ENCODE data around the gene RRP36. TPM values are rescaled to one million over a fixed set of nuclear protein-coding genes. Genes with fewer than 3 reads are reported as not detected.

RRP36 gene
- total and polyA plus RNA-seq, 9 of the 15 experiments (the other 6 are each of a cell fraction or from before 2014, with no cell fraction given): 27.6 to 150 (median 114) TPM

DNA sequence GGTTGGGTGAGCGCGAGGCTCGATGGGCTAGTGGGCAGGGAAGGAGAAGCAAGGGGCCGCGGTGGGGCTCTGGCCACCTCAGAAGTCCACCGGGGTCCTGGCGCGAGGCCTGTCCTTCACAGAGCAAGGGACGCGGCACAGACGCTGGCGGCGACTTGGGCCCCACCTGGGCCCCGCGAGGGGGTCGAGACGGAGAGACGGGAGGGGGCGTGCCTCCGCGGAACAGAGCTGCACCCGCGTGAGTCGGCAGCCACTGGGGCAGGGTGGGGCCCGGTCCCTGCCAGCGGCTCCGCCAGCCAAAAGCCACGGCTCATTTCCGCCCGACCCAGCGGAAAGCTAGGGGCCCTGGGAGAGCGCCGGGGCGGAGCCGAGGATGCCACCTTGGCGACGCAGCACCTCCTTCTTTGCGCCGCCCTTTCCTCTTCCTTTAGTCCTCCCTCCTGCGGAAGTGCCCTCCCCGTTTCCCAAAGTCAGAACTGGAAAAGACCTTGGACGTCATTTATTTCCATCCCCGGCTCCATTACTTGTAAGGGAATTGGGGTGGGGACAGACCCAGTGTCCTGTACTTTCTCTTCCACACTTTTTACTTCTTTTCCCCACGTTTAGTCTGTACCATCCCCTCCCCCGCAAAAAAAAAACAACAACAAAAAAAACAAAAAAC lies 32.3 kb downstream of the RRP36 start, which contains the start of gene CUL7 (continued):
- TF ChIP-seq, protein P1, sequence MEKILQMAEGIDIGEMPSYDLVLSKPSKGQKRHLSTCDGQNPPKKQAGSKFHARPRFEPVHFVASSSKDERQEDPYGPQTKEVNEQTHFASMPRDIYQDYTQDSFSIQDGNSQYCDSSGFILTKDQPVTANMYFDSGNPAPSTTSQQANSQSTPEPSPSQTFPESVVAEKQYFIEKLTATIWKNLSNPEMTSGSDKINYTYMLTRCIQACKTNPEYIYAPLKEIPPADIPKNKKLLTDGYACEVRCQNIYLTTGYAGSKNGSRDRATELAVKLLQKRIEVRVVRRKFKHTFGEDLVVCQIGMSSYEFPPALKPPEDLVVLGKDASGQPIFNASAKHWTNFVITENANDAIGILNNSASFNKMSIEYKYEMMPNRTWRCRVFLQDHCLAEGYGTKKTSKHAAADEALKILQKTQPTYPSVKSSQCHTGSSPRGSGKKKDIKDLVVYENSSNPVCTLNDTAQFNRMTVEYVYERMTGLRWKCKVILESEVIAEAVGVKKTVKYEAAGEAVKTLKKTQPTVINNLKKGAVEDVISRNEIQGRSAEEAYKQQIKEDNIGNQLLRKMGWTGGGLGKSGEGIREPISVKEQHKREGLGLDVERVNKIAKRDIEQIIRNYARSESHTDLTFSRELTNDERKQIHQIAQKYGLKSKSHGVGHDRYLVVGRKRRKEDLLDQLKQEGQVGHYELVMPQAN (IDR thresholded peaks at IDR 0.05; ENCODE audit: borderline replicate concordance): peak; percentile 78
- TF ChIP-seq, protein P2, sequence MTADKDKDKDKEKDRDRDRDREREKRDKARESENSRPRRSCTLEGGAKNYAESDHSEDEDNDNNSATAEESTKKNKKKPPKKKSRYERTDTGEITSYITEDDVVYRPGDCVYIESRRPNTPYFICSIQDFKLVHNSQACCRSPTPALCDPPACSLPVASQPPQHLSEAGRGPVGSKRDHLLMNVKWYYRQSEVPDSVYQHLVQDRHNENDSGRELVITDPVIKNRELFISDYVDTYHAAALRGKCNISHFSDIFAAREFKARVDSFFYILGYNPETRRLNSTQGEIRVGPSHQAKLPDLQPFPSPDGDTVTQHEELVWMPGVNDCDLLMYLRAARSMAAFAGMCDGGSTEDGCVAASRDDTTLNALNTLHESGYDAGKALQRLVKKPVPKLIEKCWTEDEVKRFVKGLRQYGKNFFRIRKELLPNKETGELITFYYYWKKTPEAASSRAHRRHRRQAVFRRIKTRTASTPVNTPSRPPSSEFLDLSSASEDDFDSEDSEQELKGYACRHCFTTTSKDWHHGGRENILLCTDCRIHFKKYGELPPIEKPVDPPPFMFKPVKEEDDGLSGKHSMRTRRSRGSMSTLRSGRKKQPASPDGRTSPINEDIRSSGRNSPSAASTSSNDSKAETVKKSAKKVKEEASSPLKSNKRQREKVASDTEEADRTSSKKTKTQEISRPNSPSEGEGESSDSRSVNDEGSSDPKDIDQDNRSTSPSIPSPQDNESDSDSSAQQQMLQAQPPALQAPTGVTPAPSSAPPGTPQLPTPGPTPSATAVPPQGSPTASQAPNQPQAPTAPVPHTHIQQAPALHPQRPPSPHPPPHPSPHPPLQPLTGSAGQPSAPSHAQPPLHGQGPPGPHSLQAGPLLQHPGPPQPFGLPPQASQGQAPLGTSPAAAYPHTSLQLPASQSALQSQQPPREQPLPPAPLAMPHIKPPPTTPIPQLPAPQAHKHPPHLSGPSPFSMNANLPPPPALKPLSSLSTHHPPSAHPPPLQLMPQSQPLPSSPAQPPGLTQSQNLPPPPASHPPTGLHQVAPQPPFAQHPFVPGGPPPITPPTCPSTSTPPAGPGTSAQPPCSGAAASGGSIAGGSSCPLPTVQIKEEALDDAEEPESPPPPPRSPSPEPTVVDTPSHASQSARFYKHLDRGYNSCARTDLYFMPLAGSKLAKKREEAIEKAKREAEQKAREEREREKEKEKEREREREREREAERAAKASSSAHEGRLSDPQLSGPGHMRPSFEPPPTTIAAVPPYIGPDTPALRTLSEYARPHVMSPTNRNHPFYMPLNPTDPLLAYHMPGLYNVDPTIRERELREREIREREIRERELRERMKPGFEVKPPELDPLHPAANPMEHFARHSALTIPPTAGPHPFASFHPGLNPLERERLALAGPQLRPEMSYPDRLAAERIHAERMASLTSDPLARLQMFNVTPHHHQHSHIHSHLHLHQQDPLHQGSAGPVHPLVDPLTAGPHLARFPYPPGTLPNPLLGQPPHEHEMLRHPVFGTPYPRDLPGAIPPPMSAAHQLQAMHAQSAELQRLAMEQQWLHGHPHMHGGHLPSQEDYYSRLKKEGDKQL (CRISPR knock-in tag; IDR thresholded peaks at IDR 0.05; ENCODE audit: borderline replicate concordance): no peak
- peak; percentile 63 for TF ChIP-seq JUNB (CRISPR knock-in tag; conservative IDR thresholded peaks at IDR 0.05)
- TF ChIP-seq FOXJ3 (CRISPR knock-in tag; IDR thresholded peaks at IDR 0.05): no peak
- no peak for TF ChIP-seq BDP1 (IDR thresholded peaks at IDR 0.05; ENCODE audit: insufficient read depth, insufficient read length)
- TF ChIP-seq TBL1XR1 (IDR thresholded peaks at IDR 0.05; ENCODE audit: low read length in 2 of 2): peak in 1 of 2 experiments; percentile 57; a peak in 2 of 4 replicates
- TF ChIP-seq ZNF444 (CRISPR knock-in tag; IDR thresholded peaks at IDR 0.05): peak; percentile 78; the same call in 1 of the 2 replicates
- peak; percentile 88; the same call in 1 of the 2 replicates for TF ChIP-seq ZNF695 (CRISPR knock-in tag; IDR thresholded peaks at IDR 0.05)
- 0 out of 2 replicates have a peak, but pooled peaks have one; percentile 54 for TF ChIP-seq ZNF76 (CRISPR knock-in tag; IDR thresholded peaks at IDR 0.05; ENCODE audit: borderline replicate concordance)
- TF ChIP-seq, protein P3, sequence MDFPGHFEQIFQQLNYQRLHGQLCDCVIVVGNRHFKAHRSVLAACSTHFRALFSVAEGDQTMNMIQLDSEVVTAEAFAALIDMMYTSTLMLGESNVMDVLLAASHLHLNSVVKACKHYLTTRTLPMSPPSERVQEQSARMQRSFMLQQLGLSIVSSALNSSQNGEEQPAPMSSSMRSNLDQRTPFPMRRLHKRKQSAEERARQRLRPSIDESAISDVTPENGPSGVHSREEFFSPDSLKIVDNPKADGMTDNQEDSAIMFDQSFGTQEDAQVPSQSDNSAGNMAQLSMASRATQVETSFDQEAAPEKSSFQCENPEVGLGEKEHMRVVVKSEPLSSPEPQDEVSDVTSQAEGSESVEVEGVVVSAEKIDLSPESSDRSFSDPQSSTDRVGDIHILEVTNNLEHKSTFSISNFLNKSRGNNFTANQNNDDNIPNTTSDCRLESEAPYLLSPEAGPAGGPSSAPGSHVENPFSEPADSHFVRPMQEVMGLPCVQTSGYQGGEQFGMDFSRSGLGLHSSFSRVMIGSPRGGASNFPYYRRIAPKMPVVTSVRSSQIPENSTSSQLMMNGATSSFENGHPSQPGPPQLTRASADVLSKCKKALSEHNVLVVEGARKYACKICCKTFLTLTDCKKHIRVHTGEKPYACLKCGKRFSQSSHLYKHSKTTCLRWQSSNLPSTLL (IDR thresholded peaks at IDR 0.05): peak; percentile 92
- TF ChIP-seq, protein P4, sequence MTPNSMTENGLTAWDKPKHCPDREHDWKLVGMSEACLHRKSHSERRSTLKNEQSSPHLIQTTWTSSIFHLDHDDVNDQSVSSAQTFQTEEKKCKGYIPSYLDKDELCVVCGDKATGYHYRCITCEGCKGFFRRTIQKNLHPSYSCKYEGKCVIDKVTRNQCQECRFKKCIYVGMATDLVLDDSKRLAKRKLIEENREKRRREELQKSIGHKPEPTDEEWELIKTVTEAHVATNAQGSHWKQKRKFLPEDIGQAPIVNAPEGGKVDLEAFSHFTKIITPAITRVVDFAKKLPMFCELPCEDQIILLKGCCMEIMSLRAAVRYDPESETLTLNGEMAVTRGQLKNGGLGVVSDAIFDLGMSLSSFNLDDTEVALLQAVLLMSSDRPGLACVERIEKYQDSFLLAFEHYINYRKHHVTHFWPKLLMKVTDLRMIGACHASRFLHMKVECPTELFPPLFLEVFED (CRISPR knock-in tag; conservative IDR thresholded peaks at IDR 0.05): peak; percentile 98
- TF ChIP-seq RBM22 (IDR thresholded peaks at IDR 0.05; ENCODE audit: low read depth, low read length, poor library complexity, severe bottlenecking): peak; percentile 88
- no peak for TF ChIP-seq PPARD (CRISPR knock-in tag; IDR thresholded peaks at IDR 0.05)
- peak; percentile 76; the same call in 1 of the 2 replicates for TF ChIP-seq RFX1 (IDR thresholded peaks at IDR 0.05)

Measured in K562 (cell line).